ENCODE measurements around the gene GFOD2.

DNA sequence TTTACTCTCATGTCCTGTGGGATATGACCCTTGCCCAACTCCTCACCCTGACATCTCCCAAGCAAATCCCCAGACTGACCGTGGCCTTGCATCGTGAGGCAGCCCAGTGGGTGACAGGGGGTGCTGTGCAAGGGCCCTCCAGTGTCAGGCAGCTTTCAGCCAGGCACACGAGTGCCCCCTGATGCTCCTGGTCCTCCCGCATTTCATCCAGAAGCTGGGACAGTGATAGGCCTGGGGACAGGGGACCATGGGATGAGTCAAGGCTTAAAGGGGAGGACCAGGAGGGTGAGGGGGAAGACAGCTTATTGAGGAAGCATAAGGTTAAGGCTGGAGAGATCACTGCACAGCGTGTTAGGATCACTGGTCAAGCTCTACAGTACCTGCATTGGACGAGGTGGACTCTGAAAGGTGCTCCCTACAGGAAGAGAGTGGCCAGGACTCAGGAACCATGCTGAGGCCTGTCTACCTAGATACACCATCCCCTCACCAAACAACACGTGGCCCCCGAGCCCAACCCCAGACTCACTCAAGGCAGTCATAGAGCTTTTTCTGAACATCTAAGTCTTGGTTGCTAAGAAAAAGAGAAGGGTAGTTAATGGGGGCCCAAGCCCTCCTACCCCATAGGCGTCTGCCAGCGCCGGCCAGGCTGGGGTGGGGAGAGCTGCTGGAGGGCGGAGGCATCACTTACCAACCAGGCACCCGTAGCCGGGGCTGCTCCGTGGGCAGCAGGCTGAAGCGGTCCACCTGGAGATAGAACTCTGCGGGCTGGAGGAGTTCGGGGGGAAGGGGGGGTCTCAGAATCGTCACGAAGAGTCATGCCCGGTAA lies 60.1 kb downstream of the GFOD2 start:
- TF ChIP-seq EZH2 (IDR thresholded peaks at IDR 0.05; ENCODE audit: low read depth, low read length, severe bottlenecking) (no peak), JUN (IDR thresholded peaks at IDR 0.05; ENCODE audit: low read depth, low read length) (no peak)

Measured in H1 (cell line).